OCI-LY7 (cell line): ENCODE measurements around the gene CD36.

ENCODE experiments used
- CTCF ChIP-seq: fragments of 200-600 bp; sonication (generic); conservative IDR thresholded peaks from 2 replicates; pipeline ENCODE4 v1.5.1; 2014; ENCODE audit warnings: mild to moderate bottlenecking, antibody characterized with exemption, low read length, moderate library complexity, mixed read lengths
- EZH2phosphoT487 ChIP-seq: fragments of 200-600 bp; sonication (generic); IDR thresholded peaks from 2 replicates; pipeline ENCODE4 v1.6.1; 2018; ENCODE audit warnings: low read depth, borderline replicate concordance, mild to moderate bottlenecking, mixed run types, antibody characterized with exemption, low read length, moderate library complexity, mixed read lengths

- TF ChIP-seq CTCF (no peak), EZH2phosphoT487 (no peak)
Measured at GRCh38 chr7:80607136-80607535, 31.3 kb upstream of the CD36 start.
